HEK293 (cell line): Measurements from ENCODE around the gene LARGE1.

Experiments used
- CTCF ChIA-PET: fragments of 350-600 bp; formaldehyde crosslinking; extraction: SDS; loops from one replicate; lab custom pipeline; 2021; ENCODE audit warnings: antibody characterized with exemption; lab: Yijun Ruan, JAX
- POLR2A ChIA-PET: fragments of 300-600 bp; formaldehyde crosslinking; extraction: SDS; loops from one replicate; lab custom pipeline; 2020; ENCODE audit warnings: antibody characterized with exemption, inconsistent platforms; lab: Yijun Ruan, JAX
- H3K27ac ChIP-seq: fragments of 200-500 bp; sonication (Bioruptor generic); 2 replicates; pipeline ENCODE4 v1.5.1; 2014; ENCODE audit warnings: low read depth, low read length, control low read depth, inconsistent platforms; ENCODE audit errors: extremely low read depth
- H3K36me3 ChIP-seq, 2 experiments: fragments of 200-500 bp in 1 of 2; sonication (Bioruptor generic) in 1 of 2; 1 replicate in 1 of 2; 2 replicates in 1 of 2; pipeline ENCODE4 v1.5.1; 2014 to 2017; ENCODE audit warnings: inconsistent platforms in 2 of 2, low read length in 2 of 2; ENCODE audit not compliant: control insufficient read depth in 2 of 2, insufficient read depth in 1 of 2
- H3K4me1 ChIP-seq: fragments of 200-500 bp; sonication (Bioruptor generic); 2 replicates; pipeline ENCODE4 v1.5.1; 2014; ENCODE audit warnings: mild to moderate bottlenecking, low read length, inconsistent platforms; ENCODE audit not compliant: control insufficient read depth, insufficient read depth
- H3K4me3 ChIP-seq: 2 replicates; pipeline ENCODE4 v1.5.1; 2011; ENCODE audit warnings: low read depth, mild to moderate bottlenecking, control low read depth, low read length, moderate library complexity
- H3K9me3 ChIP-seq: fragments of 200-500 bp; sonication (Bioruptor generic); 2 replicates; pipeline ENCODE4 v1.5.1; 2014; ENCODE audit warnings: low read depth, low read length, inconsistent platforms; ENCODE audit not compliant: control insufficient read depth, insufficient read depth
- GLI2 ChIP-seq: fragments of 450-650 bp; formaldehyde crosslinking; IDR thresholded peaks from 2 replicates; pipeline ENCODE4; 2017; ENCODE audit warnings: missing biosample characterization, missing genetic modification characterization, low read depth, borderline replicate concordance
- KLF1 ChIP-seq: fragments of 450-650 bp; formaldehyde crosslinking; IDR thresholded peaks from 2 replicates; pipeline ENCODE4 v1.5.1; 2016; ENCODE audit warnings: missing biosample characterization, missing genetic modification characterization
- KLF9 ChIP-seq: fragments of 450-650 bp; formaldehyde crosslinking; IDR thresholded peaks from 2 replicates; pipeline ENCODE4 v1.5.1; 2016; ENCODE audit warnings: missing biosample characterization, missing genetic modification characterization, low read depth
- TRIM28 ChIP-seq: IDR thresholded peaks from 2 replicates; pipeline ENCODE4 v1.6.1; 2011; ENCODE audit warnings: low read length, control low read depth, borderline replicate concordance
- ZIC2 ChIP-seq: fragments of 450-650 bp; formaldehyde crosslinking; IDR thresholded peaks from 2 replicates; pipeline ENCODE4 v1.5.1; 2016; ENCODE audit warnings: missing biosample characterization, missing genetic modification characterization
- ZNF121 ChIP-seq: fragments of 450-650 bp; formaldehyde crosslinking; IDR thresholded peaks from 2 replicates; pipeline ENCODE4 v1.5.1; 2016; ENCODE audit warnings: missing biosample characterization, missing genetic modification characterization
- ZNF366 ChIP-seq: fragments of 450-650 bp; formaldehyde crosslinking; conservative IDR thresholded peaks from 2 replicates; pipeline ENCODE4 v1.5.1; 2016; ENCODE audit warnings: missing biosample characterization, missing genetic modification characterization
- ZNF426 ChIP-seq: fragments of 450-650 bp; formaldehyde crosslinking; IDR thresholded peaks from 2 replicates; pipeline ENCODE4 v1.5.1; 2017; ENCODE audit warnings: missing biosample characterization, missing genetic modification characterization, mild to moderate bottlenecking, inconsistent platforms, moderate library complexity
- ZNF596 ChIP-seq: fragments of 450-650 bp; IDR thresholded peaks from 2 replicates; pipeline ENCODE4 v1.5.0; 2018; ENCODE audit warnings: missing biosample characterization, mild to moderate bottlenecking, missing genetic modification characterization, moderate library complexity
- ZNF626 ChIP-seq: fragments of 450-650 bp; sonication (Bioruptor Pico); formaldehyde crosslinking; IDR thresholded peaks from 2 replicates; pipeline ENCODE4 v1.5.1; 2018; ENCODE audit warnings: missing biosample characterization, missing genetic modification characterization, inconsistent platforms
- ZNF639 ChIP-seq: fragments of 450-650 bp; formaldehyde crosslinking; IDR thresholded peaks from 2 replicates; pipeline ENCODE4 v1.5.1; 2016; ENCODE audit warnings: missing biosample characterization, missing genetic modification characterization
- ZNF677 ChIP-seq: fragments of 450-650 bp; IDR thresholded peaks from 2 replicates; pipeline ENCODE4 v1.5.0; 2018; ENCODE audit warnings: missing biosample characterization, mild to moderate bottlenecking, missing genetic modification characterization, moderate library complexity
- ZSCAN5A ChIP-seq: fragments of 450-650 bp; formaldehyde crosslinking; IDR thresholded peaks from 2 replicates; pipeline ENCODE4 v1.5.1; 2016; ENCODE audit warnings: missing biosample characterization, missing genetic modification characterization
- ZXDB ChIP-seq: fragments of 450-650 bp; formaldehyde crosslinking; IDR thresholded peaks from 2 replicates; pipeline ENCODE4 v1.5.1; 2016; ENCODE audit warnings: missing biosample characterization, missing genetic modification characterization
- TF ChIP-seq, protein P1 (sequence below): fragments of 450-650 bp; formaldehyde crosslinking; IDR thresholded peaks from 2 replicates; pipeline ENCODE4 v1.5.1; 2016; ENCODE audit warnings: missing biosample characterization, missing genetic modification characterization
- TF ChIP-seq, protein P2 (sequence below): fragments of 450-650 bp; formaldehyde crosslinking; IDR thresholded peaks from 2 replicates; pipeline ENCODE4; 2016; ENCODE audit warnings: missing biosample characterization, missing genetic modification characterization
- TF ChIP-seq, protein P3 (sequence below): fragments of 450-650 bp; formaldehyde crosslinking; IDR thresholded peaks from 2 replicates; pipeline ENCODE4 v1.5.1; 2016; ENCODE audit warnings: missing biosample characterization, missing genetic modification characterization
- TF ChIP-seq, protein P4 (sequence below): fragments of 450-650 bp; IDR thresholded peaks from 2 replicates; pipeline ENCODE4 v1.5.1; 2018; ENCODE audit warnings: missing biosample characterization, mild to moderate bottlenecking, missing genetic modification characterization

Gene LARGE1

GRCh38 chr22:33879796-33880195, 40.5 kb downstream of the LARGE1 start:
- ChIA-PET POLR2A (interaction anchor here (1.3 kb wide), 1 partner anchor 41 kb away, joined by 3 read pairs; no protein-coding TSS in a partner anchor), CTCF (interaction anchor here (0.5 to 1.2 kb wide), 2 partner anchors 9 to 44 kb away, joined by 3 to 6 read pairs; no protein-coding TSS in a partner anchor)
- H3K4me3 ChIP-seq, result no peak overlapping the region
- no peaks in the 10 kb centered on the region for H3K36me3 ChIP-seq
- no peak for TF ChIP-seq ZNF677
- TF ChIP-seq, protein P1, sequence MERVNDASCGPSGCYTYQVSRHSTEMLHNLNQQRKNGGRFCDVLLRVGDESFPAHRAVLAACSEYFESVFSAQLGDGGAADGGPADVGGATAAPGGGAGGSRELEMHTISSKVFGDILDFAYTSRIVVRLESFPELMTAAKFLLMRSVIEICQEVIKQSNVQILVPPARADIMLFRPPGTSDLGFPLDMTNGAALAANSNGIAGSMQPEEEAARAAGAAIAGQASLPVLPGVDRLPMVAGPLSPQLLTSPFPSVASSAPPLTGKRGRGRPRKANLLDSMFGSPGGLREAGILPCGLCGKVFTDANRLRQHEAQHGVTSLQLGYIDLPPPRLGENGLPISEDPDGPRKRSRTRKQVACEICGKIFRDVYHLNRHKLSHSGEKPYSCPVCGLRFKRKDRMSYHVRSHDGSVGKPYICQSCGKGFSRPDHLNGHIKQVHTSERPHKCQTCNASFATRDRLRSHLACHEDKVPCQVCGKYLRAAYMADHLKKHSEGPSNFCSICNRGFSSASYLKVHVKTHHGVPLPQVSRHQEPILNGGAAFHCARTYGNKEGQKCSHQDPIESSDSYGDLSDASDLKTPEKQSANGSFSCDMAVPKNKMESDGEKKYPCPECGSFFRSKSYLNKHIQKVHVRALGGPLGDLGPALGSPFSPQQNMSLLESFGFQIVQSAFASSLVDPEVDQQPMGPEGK, result no peak
- TF ChIP-seq, protein P2, sequence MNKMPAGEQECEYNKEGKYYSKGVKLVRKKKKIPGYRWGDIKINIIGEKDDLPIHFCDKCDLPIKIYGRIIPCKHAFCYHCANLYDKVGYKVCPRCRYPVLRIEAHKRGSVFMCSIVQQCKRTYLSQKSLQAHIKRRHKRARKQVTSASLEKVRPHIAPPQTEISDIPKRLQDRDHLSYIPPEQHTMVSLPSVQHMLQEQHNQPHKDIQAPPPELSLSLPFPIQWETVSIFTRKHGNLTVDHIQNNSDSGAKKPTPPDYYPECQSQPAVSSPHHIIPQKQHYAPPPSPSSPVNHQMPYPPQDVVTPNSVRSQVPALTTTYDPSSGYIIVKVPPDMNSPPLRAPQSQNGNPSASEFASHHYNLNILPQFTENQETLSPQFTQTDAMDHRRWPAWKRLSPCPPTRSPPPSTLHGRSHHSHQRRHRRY (tag by site-specific recombination), result no peak
- TF ChIP-seq KLF9 (tag by site-specific recombination), result no peak
- TF ChIP-seq, protein P3, sequence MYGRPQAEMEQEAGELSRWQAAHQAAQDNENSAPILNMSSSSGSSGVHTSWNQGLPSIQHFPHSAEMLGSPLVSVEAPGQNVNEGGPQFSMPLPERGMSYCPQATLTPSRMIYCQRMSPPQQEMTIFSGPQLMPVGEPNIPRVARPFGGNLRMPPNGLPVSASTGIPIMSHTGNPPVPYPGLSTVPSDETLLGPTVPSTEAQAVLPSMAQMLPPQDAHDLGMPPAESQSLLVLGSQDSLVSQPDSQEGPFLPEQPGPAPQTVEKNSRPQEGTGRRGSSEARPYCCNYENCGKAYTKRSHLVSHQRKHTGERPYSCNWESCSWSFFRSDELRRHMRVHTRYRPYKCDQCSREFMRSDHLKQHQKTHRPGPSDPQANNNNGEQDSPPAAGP (tag by site-specific recombination), result no peak
- no peak for TF ChIP-seq ZSCAN5A (tag by site-specific recombination)
- no peak for TF ChIP-seq ZNF121 (tag by site-specific recombination)
- no peak for TF ChIP-seq GLI2 (tag by site-specific recombination)
- no peak for TF ChIP-seq ZNF639 (tag by site-specific recombination)
- no peak for TF ChIP-seq ZXDB
- TF ChIP-seq ZNF626, result no peak
- no peak for TF ChIP-seq ZIC2
- TF ChIP-seq ZNF426 (tag by site-specific recombination), result no peak
- TF ChIP-seq TRIM28, result no peak
- TF ChIP-seq, protein P4, sequence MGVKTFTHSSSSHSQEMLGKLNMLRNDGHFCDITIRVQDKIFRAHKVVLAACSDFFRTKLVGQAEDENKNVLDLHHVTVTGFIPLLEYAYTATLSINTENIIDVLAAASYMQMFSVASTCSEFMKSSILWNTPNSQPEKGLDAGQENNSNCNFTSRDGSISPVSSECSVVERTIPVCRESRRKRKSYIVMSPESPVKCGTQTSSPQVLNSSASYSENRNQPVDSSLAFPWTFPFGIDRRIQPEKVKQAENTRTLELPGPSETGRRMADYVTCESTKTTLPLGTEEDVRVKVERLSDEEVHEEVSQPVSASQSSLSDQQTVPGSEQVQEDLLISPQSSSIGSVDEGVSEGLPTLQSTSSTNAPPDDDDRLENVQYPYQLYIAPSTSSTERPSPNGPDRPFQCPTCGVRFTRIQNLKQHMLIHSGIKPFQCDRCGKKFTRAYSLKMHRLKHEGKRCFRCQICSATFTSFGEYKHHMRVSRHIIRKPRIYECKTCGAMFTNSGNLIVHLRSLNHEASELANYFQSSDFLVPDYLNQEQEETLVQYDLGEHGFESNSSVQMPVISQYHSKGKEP (tag by site-specific recombination), result no peak
- H3K27ac ChIP-seq, result no peak overlapping the region
- peaks cover 21% of the 10 kb centered on the region for H3K4me1 ChIP-seq
- no peaks in the 10 kb centered on the region for H3K9me3 ChIP-seq

GRCh38 chr22:33875316-33875715, 45.0 kb downstream of the LARGE1 start:
- ChIA-PET POLR2A (no interaction called here), CTCF (no interaction called here)
- Histone ChIP-seq H3K4me3 (no peak overlapping the region), H3K4me1 (no peaks in the 10 kb centered on the region), H3K36me3 (no peaks in the 10 kb centered on the region), H3K9me3 (no peaks in the 10 kb centered on the region), H3K27ac (no peak overlapping the region)
- TF ChIP-seq ZNF366 (tag by site-specific recombination) (no peak), ZNF596 (no peak), ZNF639 (tag by site-specific recombination) (no peak), KLF1 (no peak)
